HPDE6-E6E7 (cell line): ENCODE data around the gene ADAM12.
"Not testable (repeated sequence)": the region's sequence is repeated elsewhere in the genome, so short reads cannot be mapped to it uniquely, and the experiment has no call there.

Experiments
- DNase-seq: peaks from one replicate; pipeline ENCODE4 v3.0.0; 2011; ENCODE audit warnings: missing footprints; ENCODE audit errors: extremely low spot score

ADAM12 gene

GRCh38 chr10:126057494-126057893 lies 330.8 kb downstream of the ADAM12 start:
- DNase-seq: no peak

GRCh38 chr10:126054191-126054590 lies 334.1 kb downstream of the ADAM12 start:
- no peak for DNase-seq

GRCh38 chr10:126052171-126052570 lies 336.1 kb downstream of the ADAM12 start:
- no peak for DNase-seq

- no peak for DNase-seq
Observed at GRCh38 chr10:126049759-126050700, 338.2 kb downstream of the ADAM12 start.

- not testable (repeated sequence) for DNase-seq
Observed at GRCh38 chr10:126047749-126048148, 340.5 kb downstream of the ADAM12 start.

GRCh38 chr10:126046831-126047230 lies 341.4 kb downstream of the ADAM12 start:
- no peak for DNase-seq

- DNase-seq: no peak
Observed at GRCh38 chr10:126045861-126046260, 342.4 kb downstream of the ADAM12 start.

- DNase-seq: no peak
Observed at GRCh38 chr10:126043389-126043788, 344.9 kb downstream of the ADAM12 start.

GRCh38 chr10:126042906-126043305 lies 345.4 kb downstream of the ADAM12 start:
- DNase-seq: no peak

GRCh38 chr10:126042354-126042753 lies 345.9 kb downstream of the ADAM12 start:
- no peak for DNase-seq

GRCh38 chr10:126041804-126042231 lies 346.5 kb downstream of the ADAM12 start:
- no peak for DNase-seq

- no peak for DNase-seq
Observed at GRCh38 chr10:126041117-126041516, 347.2 kb downstream of the ADAM12 start.

GRCh38 chr10:126037946-126038345 lies 350.3 kb downstream of the ADAM12 start:
- no peak for DNase-seq

- no peak for DNase-seq
Observed at GRCh38 chr10:126036515-126036914, 351.8 kb downstream of the ADAM12 start.

- no peak for DNase-seq
Observed at GRCh38 chr10:126034586-126034985, 353.7 kb downstream of the ADAM12 start.

GRCh38 chr10:126029999-126030398 lies 358.3 kb downstream of the ADAM12 start:
- DNase-seq: no peak

GRCh38 chr10:126027692-126028091 lies 360.6 kb downstream of the ADAM12 start:
- no peak for DNase-seq

GRCh38 chr10:126022841-126023240 lies 365.4 kb downstream of the ADAM12 start:
- DNase-seq: no peak

- DNase-seq: no peak
Observed at GRCh38 chr10:126021833-126022500, 366.3 kb downstream of the ADAM12 start.

- no peak for DNase-seq
Observed at GRCh38 chr10:126017961-126018560, 370.2 kb downstream of the ADAM12 start.

- DNase-seq: no peak
Observed at GRCh38 chr10:126016882-126017281, 371.4 kb downstream of the ADAM12 start.

- DNase-seq: peak; percentile 19
Observed at GRCh38 chr10:126016156-126016805, 372.0 kb downstream of the ADAM12 start.
